Measurements from ENCODE around the gene REEP1. TPM values are rescaled to one million over a fixed set of nuclear protein-coding genes. Genes with fewer than 3 reads are reported as not detected.

Gene REEP1
- total and polyA plus RNA-seq, 2 of the 13 experiments (the other 11 are each of a cell fraction or from before 2014, with no cell fraction given), result 0.27 TPM; not detected in 1

GRCh38 chr2:86175828-86176227 is 161.6 kb downstream of the REEP1 start:
- no peaks in the 10 kb centered on the region for H3K27me3 ChIP-seq (ENCODE audit: control insufficient read depth in 1 of 2, insufficient read depth in 2 of 2, low read length in 2 of 2)
- peaks cover 19 to 77% of the 10 kb centered on the region in 2 experiments for H3K36me3 ChIP-seq (replicated peaks in 1 of 2; ENCODE audit: control insufficient read depth in 1 of 2, insufficient read depth in 2 of 2, low read length in 2 of 2)
- H2AFZ ChIP-seq (ENCODE audit: low read length), result no peak overlapping the region
- POLR2A ChIA-PET, result no interaction called here
- CTCF ChIA-PET (ENCODE audit: low intra/inter-chr PET ratio, low total read pairs), result no interaction called here
- FAIRE-seq (no peak), ATAC-seq (no peak), DNase-seq (ENCODE audit: low spot score) (no peak)
- TF ChIP-seq ZNF292 (CRISPR knock-in tag; IDR thresholded peaks at IDR 0.05; ENCODE audit: borderline replicate concordance, low read depth), result no peak
- TF ChIP-seq ZNF605 (CRISPR knock-in tag; IDR thresholded peaks at IDR 0.05), result no peak
- TF ChIP-seq TCF7L2 (IDR thresholded peaks at IDR 0.05; ENCODE audit: low read depth, low read length), result no peak
- TF ChIP-seq ETV6 (CRISPR knock-in tag; conservative IDR thresholded peaks at IDR 0.05), result no peak
- TF ChIP-seq XBP1 (CRISPR knock-in tag; IDR thresholded peaks at IDR 0.05), result no peak
- TF ChIP-seq ZNF563 (CRISPR knock-in tag; IDR thresholded peaks at IDR 0.05), result no peak
- no peak for TF ChIP-seq ZNF318 (CRISPR knock-in tag; IDR thresholded peaks at IDR 0.05)
- TF ChIP-seq CEBPB (IDR thresholded peaks at IDR 0.05; ENCODE audit: borderline replicate concordance, low read depth, low read length), result no peak
- TF ChIP-seq MTA3 (CRISPR knock-in tag; IDR thresholded peaks at IDR 0.05), result no peak
- no peak overlapping the region for H3K4me2 ChIP-seq (ENCODE audit: low read depth, low read length)
- H3K9me3 ChIP-seq (ENCODE audit: low read length), result no peaks in the 10 kb centered on the region
- H3K4me3 ChIP-seq (replicated peaks in 1 of 3; ENCODE audit: insufficient read depth in 1 of 3, low read depth in 2 of 3, low read length in 3 of 3), result no peak overlapping the region
- H4K20me1 ChIP-seq (ENCODE audit: insufficient read depth, low read length), result 0 out of 2 replicates have a peak, but pooled peaks cover 3% of the 10 kb centered on the region
- no TSS peak for BruUV-seq (replicated peaks)
- in situ Hi-C loops (cut with HindIII; ENCODE audit: extremely low pct_ligation_motif_present, low pct_unique_long_range_greater_than_20kb), result no loop called here
- H3K9ac ChIP-seq (ENCODE audit: insufficient read depth, low read depth, low read length), result no peak overlapping the region
- H3K4me1 ChIP-seq (ENCODE audit: insufficient read depth, low read length), result peaks cover 5% of the 10 kb centered on the region; the same call in 1 of the 2 replicates
- H3K27ac ChIP-seq (ENCODE audit: extremely low read length, insufficient read depth, low read length), result no peak overlapping the region
- H3K79me2 ChIP-seq (ENCODE audit: insufficient read depth, low read length), result peaks cover 2% of the 10 kb centered on the region
- 96% methylated on average over 1 of the region's 1 CpG for WGBS (ENCODE audit: low lambda C conversion rate)
- intact Hi-C loops (cut with micrococcal nuclease; ENCODE audit: unreplicated experiment), result no loop called here
